HG03097 (cell line): ENCODE results near the gene CEMP1.

Source experiments
- ATAC-seq: cut with Tn5 transposase; IDR thresholded peaks from one replicate; pipeline ENCODE4 v1.9.1; 2021; ENCODE audit not compliant: unreplicated experiment, low FRiP score

Gene CEMP1

DNA sequence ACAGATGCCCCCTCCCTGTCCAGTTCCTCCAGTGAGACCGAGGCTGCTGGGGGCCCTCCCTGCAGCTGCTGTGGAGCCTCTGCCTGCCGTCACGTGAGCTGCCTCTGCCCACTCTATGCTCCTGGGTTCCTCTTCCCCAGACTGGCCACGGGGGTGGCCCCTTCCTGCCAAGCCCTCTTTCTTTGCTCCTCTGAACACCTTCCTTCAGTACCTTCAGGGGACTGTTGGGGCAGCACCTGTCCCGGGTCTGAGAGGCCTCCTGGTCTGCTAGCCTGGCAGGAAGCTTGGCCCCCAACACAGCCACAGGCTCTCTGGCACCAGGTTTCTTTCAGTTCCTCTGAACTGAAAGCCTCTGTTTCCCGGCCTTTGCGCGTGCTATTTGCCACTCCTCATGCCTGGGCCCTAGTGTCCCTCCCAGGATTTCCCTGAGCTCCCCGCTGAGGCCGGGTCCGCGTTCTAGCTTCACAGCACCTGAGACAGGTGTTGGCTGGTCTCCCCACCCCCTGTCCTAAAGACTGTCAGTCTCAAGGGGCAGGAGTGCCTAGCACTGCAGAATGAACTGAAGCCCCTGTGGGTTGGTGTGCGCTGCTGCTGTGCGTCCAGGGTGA is 24.1 kb downstream of the CEMP1 start:
- peak; percentile 59 for ATAC-seq

DNA sequence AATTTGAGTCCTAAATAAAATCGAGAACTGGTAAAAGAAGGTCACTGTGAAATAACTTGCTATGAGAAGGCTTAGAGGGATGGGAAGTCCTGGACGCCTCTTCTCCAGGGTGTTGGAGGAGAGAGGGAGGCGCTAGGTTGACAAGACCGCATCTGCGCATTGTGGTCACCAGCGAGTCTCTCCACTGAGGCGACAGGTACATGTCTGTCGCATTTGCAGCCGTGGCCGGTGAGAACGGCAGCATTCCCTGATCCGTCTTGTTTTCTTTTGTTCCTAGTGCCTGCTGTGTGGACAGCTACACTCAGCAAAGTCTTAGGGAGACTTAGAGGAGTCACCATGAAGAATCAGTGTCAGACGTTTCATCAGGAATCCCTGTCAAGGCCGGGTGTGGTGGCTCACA is 25.5 kb downstream of the CEMP1 start:
- ATAC-seq: no peak

DNA sequence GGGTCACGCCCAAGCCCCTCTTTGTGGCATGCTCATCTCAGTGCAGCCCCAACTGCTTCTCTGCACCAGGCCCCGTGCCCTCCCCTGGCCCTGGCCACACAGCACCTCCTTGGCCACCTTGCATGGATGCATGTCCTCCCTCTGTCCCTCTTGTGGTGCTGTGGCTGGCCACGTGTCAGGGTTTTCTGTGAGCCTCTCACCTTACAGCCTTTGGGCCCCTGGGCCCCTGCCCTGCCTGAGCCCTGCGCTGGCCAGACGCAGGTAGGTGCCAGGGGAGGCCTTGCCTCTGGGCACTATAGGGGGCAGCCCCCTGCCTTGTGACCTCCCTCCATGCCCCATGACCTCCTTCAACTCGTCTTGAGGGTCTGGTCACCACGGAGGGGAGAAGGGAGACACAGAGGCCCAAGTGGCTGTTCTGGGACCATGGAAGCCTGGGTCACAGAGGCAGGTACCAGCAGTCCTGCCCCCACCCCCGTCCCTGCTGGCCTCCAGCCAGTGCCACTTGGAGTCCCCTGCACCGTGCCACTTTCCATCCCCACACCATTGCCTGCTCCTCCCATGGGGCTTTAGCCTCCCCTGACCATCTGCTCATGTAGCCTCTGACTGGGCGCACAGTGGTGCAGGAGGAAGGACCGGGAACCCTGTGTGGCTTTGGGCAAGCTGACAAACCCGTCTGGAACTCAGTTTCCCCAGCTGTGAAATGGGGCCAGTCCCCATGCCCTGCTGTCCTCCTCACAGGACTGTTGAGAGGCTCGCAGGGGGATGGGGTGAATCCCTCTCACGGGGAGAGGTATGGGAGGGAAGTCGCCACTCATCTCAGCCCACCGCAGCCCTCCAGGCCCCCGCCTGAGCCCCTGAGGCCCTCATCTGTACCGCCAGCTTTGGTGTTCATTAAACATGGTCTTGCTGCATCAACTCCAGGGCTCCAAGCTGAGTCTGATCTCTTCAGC is 29.0 kb downstream of the CEMP1 start:
- no peak for ATAC-seq

DNA sequence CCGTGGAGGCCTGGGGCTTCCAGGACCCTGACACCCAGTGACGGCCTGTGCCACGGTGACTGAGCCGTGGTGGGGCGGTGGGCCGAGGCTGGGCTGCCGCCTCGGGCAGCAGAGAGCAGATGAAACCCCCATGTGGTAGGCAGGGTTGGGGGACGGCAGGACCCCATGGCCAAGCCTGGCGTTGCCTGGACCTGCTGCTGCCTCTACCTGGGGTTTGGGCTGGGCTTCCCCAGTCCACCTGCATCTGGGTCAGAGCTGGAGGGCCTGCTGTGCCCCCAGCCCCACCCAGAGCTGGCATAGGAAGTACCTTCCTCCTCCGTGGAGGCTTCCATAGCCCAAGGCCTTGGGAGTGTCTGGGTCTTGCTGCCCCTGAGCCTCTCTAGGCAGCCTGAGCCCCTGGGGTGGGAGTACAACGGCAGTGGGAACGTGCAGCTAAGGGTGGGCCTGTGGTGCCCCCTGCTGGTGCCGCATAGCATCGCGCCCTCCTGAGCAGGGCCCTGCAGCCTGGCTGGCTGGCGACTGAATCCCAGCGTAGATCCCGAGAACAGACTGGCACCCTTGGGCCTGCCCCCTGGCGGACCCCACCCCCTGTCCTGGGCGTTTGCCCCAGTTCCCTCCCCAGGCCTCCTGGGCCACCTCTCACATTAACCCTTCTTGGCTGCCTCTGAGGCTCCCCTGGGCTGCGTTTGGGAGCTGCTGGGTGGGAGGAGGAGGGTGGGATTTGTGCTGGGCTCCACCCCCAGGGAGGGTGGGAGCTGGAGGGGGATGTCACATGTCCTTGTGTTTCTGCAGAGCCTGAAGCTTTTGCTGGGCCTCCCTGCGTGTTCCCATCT is 30.1 kb downstream of the CEMP1 start:
- ATAC-seq: no peak

DNA sequence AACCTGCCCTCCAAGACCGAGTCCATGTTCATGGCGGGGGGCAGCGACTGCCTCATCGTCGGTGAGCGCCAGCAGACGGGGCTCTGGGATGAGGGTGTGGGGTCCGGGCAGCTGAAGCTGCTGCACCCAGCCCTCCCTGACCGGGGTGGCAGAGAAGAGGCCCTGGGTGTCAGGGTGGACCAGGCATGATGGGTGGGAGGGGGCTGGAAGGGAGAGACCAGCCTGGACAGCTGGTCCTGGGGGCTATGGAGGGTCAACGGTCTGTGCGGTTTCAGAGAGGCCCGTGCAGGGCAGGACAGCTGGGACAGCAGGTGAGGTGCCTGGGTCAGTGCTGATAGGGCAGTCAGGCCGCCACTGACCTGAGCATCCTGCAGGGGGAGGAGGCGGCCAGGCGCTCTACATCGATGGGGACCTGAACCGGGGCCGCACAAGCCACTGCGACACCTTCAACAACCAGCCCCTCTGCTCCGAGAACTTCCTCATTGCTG is 30.7 kb downstream of the CEMP1 start:
- no peak for ATAC-seq

DNA sequence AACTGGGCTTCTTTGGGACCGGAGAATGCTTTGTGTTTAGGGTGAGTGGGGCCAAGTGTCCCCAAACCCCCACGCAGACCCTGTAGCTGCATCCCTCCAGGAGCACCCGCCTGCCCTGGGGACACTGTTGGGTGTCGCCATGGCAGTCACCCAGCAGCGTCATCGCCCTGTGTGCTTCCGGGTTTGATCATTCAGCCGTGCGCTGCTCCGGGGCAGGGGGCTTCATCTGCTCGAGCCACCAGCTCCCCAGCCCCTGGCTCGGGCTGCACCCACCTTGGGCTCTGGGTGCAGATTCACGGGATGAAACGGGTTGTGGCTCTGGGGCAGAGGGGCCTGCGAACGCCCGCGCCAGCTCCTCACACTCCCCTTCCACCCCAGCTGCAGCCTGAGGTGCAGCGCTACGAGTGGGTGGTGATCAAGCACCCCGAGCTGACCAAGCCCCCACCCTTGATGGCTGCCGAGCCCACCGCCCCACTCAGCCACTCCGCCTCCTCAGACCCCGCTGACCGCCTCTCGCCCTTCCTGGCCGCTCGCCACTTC is 31.2 kb downstream of the CEMP1 start:
- no peak for ATAC-seq

DNA sequence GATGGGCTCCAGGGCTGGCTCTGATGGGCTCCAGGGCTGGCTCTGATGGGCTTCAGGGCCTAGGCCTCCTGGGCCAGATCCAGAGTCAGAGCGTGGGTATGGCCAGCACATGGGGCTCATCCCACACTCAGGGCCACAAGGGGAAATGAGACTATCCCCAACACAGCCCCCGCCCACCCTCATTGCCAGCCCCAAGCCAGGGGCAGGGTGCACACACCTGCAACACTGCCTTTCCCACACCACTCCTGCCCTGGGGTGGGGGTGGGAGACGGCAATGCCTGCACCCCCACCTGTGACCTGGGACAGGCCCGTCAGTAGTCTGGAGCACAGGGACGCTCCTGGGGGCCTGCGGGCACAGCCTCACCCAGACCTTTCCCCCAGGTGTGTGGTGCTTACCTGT is 31.8 kb downstream of the CEMP1 start:
- ATAC-seq: no peak

DNA sequence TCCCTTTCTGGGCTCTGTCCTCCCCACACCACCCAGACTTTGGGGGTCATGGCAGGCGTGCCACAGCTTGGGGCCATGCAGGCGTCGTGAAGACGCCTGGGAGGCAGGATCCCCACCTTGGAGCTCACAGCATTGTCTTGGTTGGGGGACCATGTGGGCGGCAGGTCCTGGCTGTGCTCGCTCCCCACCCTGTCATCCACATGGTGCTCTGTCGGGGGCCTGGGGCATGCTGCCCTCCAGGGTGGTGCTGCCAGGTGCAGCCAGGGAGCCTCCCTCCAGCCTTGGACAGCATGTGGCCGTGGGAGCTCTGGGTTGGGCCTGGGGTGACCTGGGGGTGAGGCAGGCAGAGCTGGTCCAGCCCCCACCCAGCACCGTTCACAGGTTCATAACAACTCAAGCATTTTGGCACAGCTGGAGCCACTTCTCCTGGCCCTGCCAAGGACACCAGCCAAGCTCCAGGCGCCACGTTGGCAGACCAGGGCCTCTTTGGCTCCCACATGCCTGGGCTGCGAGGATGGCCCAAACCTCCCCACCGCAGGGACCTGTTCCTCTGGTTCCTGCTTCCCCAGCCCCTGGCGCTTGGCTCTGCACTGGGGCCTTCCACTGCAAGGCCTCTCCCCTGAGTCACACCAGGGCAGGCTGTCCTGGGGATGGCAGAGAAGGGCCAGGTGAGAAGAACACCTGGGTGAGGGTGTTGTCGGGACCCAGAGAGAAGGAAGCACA is 32.5 kb downstream of the CEMP1 start:
- ATAC-seq: no peak

DNA sequence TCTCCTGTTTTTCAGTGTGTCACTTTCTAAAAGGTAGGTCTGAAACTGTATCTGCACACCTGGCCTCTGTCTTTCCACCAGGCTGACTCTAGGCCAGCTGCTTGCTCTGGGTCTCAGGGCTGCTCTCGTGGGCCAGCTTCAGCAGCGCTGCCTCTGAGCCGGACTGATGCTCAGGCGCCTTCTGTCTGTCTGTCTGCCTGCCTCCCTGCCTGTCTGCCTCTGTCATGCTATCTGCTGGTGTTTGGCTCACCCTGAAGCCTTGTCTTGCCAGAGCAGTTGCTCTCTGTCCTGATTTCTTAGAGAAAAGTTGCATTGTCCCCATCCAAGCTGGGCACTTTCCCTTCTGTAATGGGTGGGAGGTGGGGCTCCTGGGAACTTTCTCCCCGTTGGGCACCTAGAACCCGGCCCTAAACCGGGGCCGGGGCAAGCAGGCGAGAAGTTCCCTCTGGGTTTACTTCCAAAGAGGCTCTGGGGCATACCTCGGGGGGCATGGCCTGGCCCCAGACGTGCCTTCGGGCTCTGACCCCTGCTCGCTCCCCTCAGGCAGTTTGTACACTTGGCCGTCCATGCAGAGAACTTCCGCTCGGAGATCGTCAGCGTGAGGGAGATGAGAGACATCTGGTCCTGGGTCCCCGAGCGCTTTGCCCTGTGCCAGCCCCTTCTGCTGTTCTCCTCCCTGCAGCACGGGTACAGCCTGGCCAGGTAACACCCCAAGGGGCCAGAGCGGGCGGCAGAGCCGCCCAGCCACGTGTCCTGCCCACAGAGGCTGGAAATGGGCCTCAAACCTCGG is 33.3 kb downstream of the CEMP1 start:
- no peak for ATAC-seq

DNA sequence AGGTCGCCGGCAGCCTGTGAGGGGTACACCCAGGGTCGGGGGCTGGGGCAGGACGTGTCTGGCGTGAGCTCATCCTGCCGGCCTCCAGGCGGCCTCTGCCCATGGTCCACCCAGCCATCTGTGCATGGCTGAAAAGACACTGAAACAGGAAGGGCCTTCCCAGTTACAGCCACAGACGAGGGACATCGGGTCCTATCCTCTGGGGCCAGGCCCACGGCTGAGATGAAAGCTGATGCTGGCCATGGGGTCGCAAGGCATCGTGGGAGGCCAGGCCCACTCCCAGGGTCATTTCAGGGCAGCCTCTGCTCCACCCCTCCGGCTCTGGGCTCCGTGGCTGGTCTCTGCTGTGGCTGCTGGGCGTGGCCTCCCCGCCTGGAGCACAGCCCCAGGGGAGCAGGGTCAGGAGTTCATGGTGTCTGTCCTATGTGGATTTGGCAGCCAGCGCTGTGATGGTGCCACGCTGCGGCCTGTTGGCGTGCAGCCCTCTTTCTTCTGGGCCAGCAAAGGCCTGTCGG is 34.0 kb downstream of the CEMP1 start:
- ATAC-seq: no peak

DNA sequence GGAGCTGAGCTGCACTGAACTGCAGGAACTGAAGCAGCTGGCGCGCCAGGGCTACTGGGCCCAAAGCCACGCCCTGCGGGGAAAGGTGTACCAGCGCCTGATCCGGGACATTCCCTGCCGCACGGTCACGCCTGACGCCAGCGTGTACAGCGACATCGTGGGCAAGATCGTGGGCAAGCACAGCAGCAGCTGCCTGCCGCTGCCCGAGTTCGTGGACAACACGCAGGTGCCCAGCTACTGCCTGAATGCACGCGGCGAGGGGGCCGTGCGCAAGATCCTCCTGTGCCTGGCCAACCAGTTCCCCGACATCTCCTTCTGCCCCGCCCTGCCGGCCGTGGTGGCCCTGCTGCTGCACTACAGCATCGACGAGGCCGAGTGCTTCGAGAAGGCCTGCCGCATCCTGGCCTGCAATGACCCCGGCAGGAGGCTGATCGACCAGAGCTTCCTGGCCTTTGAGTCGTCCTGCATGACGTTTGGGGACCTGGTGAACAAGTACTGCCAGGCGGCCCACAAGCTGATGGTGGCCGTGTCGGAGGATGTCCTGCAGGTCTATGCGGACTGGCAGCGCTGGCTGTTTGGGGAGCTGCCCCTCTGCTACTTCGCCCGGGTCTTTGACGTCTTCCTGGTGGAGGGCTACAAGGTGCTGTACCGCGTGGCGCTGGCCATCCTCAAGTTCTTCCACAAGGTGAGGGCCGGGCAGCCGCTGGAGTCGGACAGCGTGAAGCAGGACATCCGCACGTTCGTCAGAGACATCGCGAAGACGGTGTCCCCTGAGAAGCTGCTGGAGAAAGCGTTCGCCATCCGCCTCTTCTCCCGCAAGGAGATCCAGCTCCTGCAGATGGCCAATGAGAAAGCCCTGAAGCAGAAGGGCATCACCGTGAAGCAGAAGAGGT is 34.7 kb downstream of the CEMP1 start:
- ATAC-seq: no peak

DNA sequence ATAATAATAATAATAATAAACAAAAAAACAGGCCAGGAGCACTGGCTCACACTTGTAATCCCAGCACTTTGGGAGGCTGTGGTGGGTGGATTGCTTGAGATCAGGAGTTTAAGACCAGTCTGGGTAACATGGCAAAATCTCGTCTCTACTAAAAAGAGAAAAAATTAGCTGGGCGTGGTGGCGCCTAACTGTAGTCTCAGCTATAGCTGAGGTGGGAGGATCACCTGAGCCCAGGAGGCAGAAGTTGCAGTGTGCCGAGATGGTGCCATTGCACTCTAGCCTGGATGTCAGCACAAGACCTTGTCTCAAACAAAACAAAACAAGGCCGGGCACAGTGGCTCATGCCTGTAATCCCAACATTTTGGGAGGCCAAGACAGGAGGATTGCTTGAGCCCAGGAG is 36.2 kb downstream of the CEMP1 start:
- ATAC-seq: no peak

DNA sequence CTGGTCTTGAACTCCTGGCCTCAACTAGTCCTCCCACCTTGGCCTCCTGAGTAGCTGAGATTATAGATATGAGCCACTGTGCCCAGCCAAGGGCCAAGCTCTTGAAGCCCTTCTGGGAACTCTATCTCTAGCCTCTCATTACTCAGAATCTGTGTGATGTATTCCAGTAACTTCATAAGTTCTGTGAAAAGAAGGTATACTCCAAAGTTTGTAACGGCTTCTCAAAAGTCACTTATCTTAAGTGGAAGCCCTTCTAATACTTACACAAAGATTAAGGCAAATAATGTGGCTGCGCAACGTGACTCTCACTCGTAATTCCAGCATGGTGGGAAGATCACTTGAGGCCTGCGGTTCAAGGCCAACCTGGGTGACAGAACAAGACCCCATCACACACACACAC is 36.6 kb downstream of the CEMP1 start:
- no peak for ATAC-seq

DNA sequence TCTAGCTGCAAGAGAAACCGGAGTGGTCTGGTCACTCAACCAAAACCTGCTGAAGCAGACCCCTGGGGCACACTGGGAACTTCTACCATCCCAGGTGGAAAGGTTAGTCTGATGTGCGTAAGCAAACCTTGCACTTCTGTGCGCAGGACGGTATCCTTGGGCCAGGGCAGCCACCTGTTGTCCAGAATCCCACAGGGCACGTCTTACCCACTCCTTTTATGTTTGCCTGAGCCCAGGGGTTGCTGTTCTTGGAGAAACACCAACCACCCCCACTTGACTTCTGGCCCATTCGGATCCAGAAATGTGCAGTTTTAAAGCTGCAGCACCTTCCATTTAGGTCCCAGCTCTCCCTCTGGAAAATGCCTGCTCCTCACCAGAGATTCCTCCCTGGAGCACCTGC is 37.6 kb downstream of the CEMP1 start:
- no peak for ATAC-seq

DNA sequence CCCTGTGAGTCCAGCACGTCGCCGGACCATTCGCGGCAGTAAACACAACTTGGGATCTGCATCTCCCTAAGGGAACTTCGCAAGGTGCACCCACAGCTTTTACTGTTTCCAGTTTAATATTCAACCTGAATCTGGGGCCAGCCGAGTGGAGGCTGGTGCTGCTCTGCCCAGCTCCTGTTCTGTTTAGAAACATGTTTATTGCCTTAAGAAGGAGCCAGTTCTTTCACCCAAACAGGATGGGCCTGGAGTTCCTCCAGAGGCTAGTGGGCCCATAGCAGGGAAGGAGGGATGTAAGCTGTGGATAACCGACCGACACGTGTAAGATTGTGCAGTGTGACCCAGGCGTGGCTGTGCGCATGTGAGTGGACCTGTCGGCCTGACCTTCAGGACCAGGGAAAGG is 38.9 kb downstream of the CEMP1 start:
- no peak for ATAC-seq

DNA sequence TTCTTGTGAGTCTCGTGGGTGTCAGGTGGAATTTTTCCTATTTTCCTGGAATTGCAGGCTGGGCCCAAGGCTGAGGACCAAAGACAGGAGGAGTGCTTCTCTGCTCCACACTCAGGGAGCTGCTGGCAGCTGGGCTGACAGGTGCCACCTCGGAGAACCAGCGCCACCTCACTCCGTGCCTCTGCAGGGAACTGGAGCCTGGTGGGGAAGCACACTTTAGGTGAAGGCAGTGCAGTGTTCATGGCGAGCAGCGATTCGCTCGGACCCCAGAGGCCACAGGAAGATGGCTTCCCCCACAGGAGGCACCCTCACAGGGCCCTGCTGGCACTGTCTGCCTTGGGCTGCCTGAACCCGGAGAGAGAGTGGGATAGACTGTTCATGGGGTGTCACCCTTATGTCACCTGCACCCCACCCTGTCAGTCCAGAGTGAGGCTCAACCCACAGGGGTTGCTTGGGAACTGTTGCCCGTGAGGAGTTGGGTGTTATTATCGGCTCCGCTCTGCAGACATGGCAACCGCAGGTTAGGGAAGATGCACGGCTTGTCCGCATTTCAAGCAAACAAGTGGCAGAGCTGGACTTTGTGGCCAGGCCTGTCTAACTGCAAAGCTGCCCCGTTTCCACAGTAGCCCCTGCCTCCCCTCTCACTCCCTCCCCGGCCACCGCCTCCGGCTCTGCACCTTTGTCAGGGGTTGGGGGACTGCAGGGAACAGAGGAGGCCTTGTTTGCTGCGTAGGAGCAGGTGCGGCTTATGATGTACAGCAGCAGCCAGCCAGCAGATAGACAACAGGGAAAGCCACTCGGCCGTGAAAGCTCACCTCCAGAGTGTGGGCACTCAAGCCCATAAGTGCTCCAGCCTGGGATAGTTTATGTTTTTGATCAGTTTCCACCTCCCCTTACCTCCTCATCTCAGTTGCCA is 40.8 kb downstream of the CEMP1 start:
- no peak for ATAC-seq

DNA sequence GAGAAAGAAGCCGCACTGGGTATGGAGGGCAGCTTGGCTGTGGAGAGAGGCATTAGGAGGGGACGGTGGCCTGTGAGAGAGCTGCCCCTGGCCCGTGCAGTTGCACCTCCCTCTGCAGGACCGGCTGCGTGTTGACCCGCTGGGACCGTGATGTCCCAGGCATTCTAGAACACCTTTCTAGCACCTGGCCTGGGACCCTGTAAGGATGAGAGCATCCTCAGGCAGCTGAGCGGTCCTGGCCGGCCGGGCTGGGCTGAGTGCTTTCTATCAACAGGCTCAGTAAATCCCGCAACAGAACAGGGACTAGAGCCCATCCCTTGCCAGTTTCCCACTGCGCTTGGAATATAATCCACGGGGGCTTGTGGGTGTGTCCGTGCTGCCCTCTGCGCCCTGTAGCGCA is 41.6 kb downstream of the CEMP1 start:
- ATAC-seq: no peak
